HG02970 (cell line): ENCODE data around the gene PDZD7.

Experiments
- ATAC-seq: cut with Tn5 transposase; IDR thresholded peaks from one replicate; pipeline ENCODE4 v1.9.1; 2021; ENCODE audit warnings: mild to moderate bottlenecking, moderate library complexity, moderate number of reproducible peaks; ENCODE audit not compliant: unreplicated experiment, low FRiP score

The PDZD7 gene

DNA sequence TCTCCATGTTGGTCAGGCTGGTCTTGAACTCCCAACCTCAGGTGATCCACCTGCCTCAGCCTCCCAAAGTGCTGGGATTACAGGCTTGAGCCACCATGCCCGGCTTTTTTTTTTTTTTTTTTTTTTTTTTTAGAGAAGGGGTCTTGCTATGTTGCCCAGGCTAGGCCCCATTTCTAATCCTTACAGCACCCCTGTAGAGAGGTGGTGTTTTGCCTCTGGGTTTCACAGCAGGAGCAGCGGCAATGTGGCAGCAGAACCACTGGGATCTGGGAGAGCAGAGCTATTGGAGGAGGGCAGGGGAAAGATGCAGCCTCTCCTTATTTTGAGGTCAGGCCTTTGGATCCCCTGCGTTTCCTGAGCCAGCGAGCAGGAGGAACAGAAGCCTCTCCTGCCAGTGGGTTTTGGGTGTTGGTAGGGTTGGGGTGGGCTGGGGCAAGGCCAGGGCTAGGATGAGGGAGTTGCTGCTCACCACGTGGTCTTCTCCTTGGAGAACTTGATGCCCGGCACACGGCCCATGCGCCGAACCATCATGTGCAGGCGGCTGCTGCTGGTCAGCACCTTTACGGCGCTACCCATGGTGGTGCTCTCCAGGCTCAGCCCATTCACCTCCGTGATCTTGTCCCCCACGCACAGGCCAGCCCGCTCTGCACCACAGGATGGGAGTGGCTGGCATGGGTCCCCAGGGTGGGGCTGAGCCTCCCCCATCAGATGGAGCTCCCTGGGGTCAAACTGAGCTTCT is 7.8 kb downstream of the PDZD7 start:
- no peak for ATAC-seq

DNA sequence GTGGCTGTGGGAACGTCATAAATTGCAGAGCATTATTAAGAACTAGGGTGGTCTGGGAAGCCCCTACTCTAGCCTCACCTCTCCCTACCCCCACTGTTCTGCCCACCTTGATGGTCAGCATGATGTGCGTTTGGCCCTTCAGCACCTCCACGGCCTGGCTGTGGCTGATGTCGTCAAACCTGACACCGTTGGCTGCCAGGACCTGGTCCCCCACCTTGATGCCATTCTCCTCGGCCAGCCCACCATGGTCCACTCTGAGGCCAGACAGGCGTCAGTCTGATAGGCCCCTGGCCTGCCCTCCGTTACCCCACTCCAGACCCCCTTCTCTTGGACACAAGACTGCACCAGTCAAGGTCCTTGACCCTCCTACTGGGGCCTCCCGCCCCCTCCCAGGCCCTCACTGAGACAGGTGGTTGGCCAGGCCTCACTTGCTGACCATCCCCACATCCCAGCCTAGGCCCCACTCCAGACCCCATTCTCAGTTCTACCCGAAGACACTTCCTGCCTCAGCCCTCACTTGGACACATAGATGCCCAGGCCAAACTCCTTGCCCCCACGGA is 9.2 kb downstream of the PDZD7 start:
- no peak for ATAC-seq

DNA sequence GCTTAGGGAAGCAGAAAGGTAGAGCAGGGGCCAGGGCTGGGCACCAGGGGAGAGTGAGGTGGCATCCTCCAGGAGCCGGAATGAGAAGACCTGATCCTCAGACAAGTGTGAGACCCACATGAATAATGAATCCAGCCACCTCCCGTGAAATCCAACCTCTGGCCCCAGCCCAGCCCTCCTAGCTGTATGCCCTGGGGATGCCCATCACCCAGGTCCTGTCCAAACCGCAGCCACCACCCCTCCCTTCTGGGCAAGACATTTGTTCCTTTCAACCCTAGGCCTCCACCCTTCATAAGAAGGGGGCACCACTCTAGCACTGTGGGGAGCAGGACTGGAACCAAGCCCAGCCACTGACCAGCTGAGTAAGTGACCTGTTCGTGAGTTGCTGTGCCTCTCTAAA is 9.7 kb downstream of the PDZD7 start:
- ATAC-seq = no peak

DNA sequence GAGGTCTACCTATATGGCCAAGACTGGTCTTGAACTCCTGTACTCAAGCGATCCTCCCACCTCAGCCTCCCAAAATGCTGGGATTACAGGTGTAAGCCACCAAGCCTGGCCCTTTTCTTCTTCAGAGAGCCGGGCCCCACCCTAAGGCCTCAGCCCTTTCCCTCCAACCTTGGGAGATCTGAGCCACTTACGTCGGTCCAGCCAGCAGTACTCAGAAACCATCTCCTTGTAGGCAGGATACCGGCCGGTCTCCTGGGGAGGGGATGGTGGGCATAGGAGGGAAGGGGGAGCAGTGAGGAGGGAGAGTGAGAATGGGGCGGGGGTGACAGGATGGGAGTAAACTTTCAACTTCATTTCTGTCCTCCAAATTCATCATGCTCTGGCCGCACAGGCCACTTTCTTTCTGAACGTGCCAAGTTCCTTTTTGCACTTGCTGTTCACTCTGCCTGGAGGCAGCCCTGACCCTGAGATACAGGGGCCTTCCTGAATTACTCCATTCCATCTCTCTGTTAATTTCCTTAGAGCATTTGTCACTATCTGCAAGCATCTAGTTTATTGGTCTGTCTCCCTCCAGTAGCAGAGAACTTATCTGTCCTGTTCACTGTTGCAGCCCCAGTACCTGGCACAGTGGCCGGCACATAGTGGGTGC is 10.4 kb downstream of the PDZD7 start:
- no peak for ATAC-seq

DNA sequence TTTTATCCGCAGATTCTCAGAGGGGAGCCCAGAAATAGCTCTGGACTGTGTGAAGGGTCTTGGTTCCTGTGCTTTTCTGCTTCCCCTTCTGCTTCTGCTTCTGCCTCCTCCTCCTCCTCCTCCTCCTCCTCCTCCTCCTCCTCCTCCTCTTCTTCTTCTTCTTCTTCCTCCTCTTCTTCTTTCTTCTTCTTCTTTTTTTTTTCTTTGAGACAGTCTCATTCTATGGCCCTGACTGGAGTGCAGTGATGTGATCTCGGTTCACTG is 11.6 kb downstream of the PDZD7 start:
- ATAC-seq = no peak

DNA sequence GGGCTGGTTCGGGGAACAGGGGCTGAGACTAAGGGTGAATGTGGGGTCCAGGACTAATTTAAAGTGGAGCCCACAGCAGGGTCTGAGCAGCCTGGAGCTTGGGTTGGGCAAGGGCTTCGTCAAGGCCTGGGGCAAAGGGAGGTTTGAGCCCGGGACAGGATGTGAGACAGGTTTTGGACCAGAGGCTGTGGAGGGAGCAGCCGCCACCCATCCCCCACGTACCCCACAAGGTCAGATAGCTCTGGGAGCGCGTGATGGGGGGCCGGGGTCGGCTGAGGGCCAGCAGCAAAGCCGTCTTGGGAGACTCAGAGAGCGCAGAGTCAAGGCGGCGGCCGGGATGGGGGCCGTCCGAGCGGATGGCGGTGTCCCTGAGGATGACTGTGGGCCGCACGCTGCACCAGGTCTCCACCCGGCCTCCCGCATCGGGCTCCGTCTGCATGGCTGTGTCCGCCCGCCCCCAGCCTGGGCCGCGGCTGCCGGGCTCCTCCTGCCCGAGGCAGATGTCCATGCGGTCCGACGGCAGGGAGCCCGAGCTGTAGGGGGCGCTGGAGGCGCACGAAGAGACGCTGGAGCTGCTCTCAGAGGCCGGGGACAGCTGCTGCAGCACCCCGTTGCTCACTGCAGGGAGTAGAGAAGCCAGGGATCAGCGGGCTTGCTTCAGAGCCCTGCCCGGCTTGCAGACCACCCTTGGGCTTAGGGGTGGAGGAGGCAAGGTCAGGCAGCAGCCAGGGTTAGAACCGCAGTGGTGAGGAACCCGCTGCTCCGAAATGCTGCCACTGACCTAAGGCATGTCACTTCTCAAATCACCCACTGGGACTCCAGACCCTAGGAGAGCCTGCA is 12.1 kb downstream of the PDZD7 start:
- no peak for ATAC-seq

DNA sequence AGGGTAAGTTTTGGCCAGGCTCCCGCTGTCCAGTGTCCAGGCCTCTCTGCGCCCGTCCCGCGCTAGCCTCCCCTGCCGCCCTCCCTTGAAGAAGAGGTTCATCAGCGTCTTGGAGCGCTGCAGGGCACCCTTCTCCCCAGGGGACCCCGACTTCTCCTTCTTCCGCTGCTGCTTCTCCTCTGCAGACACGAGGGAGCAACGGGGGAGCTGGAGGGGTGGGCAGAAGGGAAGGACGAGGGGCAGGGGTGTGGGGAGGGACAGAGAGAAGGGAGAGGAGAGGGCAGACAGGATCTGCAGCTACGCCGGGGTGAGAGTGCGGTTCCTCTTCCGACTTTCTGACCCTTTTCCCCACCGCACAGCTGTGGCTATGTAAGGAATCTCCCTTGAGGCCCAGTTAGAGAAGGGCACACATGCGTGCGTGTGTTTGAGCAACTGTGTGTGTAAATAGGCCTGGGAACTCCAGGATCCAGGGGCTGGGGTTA is 12.8 kb downstream of the PDZD7 start:
- no peak for ATAC-seq

DNA sequence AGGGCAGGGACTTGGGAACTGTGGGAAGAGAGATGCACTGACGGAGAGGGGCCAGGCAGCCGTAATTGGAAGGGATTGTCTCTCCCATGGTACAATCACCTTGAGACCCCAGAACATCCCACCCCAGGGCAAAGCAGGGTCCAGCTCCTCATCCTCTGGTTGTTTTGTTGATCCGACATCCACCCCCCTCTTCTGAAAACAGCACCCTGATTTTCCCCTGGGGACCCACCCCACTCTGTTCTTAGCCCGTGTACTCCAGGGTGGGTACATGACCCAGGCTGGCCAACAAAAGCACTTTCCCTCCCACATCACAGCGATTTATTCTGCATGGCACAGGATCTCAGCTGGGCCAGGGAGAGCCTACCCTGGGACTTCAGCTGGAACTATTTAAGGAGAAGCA is 14.1 kb downstream of the PDZD7 start:
- ATAC-seq = no peak

DNA sequence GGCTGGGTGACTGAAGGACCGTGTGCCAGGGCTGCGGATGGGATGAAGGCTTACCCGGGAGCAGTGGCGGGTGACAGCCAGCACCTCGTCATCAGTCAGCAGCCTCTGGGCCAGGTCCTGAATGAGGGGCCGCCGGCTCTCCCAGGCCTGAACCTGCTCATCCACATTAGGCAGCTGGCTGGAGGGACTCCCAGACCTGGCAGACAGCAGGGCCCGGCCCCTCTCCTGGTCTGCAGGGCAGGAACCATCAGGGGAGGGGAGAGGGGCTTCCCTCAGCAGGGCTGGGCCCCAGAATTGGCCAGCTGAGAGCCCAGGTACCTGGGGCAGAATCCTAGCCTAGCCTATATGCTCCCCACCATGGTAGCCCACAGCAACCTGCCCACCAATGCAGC is 15.4 kb downstream of the PDZD7 start:
- no peak for ATAC-seq

DNA sequence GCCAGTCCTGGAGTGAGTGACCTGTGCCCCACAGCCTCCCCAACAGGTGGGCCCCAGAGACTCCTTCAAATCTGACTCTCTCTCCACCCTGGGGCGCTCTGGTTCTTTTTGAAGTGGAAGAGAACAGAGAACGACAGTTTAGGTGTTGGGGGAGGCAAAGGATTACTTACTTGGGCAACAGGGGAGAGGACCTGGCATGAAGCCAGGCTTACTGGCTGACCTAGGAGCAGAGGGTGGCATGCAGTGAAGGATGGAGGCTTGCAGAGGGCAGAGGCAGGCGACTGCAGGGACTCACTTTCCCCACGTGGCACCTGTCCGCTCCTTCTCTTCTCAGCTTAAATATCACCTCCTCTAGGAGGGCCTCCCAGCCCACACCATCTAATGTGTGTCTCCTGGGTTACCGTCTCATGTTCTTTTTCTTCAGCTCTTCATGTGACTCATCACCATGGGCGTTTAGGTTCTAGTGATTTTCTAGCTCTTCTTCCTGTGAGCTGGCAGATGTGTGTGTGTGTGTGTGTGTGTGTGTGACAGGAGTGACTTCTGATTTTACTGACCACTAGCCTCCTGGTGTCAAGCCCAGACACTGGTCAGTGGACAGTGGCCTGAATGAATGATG is 15.9 kb downstream of the PDZD7 start:
- ATAC-seq = no peak

DNA sequence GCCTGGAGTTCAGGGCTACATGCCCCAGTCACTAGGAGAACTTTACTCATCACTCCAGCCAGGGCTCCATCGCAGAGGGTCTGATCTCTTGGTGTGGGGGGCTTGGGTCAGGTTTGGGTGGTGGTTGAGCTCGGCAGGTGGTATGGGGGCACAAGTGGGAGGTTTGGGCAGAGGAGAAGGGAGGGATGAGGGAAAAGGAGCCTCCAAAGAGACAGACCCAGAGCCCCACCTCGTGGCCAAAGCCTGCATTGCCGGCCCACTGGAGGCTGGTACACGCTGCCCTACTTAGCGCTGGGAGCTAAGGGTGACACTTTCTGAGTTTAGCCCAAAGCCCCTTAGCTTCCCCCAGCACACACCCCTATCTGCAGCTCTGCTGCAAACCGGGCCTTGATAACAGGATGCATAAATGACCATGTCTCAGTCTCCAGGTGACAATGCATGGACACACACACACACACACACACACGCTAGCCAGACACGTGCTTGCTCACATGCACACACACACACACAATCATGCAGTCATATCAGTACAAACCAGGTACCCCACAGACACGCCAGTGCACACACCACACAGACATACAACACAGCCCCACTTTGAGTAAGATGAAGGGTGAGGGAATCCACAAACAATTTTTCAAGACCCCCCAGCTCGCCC is 16.6 kb downstream of the PDZD7 start:
- ATAC-seq = no peak

DNA sequence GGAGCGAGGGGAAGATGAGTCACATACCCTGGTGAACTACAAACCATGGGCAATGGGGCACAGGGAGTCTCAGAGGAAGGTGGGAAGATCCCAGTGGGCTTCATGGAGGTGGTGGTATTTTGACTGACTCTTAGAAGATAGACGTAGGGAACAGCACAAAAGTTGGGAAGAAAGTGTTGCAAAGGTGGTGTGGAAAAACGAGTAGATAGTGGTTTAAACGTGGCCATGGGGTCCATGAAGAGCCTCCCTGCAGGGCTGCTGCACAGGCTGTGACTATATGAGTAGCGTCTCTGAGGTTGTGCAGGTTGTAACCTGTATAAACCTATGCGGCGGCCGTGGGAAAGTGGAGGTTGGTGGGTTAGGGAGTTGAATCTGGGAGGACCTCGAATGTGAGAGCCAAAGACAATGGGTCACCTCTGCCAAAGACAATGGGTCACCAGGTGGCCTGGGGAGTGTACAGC is 17.5 kb downstream of the PDZD7 start:
- ATAC-seq = no peak

DNA sequence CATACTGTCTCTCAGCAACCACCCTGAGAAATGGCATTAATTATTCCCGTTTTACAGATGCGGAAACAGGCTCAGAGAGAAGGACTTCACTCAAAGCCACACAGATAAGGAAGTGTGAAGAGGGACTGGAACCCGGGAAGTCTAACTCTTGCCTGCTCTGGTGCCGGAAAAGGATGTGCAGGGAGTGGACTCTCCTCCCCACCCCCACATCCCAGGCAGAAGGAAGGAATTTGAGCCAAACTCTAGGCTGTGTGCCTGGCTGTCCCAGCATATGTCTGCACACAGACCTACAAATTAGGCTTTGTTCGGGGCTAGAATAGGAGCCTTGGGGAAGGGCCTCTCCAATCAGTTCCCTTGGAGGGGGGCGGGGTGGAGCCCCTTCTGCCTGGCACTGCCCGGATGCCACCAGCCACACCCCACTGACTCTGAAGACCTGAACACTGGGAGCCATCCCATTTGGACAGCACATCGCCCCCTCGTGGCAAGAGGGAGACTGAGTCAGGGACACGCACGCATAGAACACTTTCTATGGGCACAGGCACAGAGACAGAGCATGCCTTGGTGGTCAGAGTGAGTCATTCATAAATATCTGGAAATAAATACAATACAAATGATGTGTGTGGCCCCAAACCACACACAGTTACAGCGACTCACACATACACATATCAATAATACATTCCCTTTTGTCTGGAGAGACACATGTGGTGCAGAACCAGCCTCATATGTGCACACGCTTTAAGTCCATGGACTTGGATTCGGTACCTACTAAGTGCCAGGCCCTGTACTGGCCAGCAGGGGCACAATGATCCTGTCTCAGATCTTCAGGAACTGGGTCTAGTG is 18.2 kb downstream of the PDZD7 start:
- peak; percentile 56 for ATAC-seq

DNA sequence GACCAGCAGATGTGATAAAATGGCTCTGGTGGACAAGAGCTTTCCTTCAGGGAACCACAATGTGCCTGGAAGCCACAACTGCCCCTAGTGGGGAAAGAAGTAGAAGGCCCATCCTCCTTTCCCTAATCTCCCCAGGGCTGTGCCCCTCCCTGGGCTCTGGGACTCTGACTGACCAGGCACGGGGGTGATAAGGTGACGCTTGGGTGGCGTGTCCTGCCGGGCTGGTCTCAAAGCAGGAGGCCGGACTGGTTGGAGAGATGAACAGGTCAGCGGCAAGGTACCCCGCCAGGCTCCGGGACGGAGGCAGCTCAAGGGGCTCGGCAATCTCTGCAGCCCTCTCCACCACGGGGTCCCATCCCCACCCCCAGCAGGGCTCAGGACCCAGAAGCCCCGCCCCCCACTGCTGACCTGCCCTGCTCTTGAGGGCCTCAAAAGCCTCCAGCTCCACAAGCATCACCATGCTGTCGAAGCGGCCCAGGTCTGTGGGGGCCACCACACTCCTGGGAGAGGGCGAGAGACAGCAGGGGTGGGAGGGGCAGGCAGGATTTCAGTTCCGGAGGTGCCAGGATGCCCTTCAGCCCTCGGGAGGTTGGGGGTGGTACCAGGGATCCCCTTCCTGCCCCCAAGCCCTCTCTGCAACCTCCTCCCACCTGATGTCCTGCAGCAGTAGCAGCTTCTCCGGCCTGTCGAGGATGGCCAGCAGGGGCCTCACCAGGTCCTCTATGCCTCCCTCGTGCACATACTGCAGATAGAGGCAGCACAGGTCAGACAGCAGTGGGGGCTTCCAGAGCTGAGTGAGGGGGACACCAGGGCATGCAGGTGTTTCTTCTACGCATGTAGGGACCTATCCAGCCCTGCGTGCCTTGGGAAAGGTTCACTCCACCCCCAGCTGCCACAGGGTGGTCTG is 19.2 kb downstream of the PDZD7 start:
- no peak for ATAC-seq

DNA sequence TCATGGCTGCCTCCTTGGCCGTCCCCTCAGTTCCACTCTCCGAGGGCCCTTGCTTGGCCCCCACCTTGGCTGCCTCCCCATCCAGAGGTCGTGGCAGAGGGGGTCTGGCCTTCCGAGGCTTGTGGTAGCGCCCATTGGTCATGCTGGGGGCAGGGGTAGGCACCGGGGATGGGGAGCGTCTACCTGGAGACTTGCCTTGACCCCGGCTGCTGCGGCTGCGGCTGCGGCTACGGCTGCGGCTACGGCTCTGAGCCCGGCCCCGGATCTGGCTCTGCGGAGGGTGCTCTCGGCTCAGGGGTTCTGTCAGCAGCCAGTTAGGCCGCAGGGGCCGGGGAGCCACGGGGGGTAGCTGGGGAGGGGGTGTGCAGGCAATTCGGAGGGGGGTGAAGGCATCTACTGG is 20.6 kb downstream of the PDZD7 start:
- ATAC-seq = no peak

DNA sequence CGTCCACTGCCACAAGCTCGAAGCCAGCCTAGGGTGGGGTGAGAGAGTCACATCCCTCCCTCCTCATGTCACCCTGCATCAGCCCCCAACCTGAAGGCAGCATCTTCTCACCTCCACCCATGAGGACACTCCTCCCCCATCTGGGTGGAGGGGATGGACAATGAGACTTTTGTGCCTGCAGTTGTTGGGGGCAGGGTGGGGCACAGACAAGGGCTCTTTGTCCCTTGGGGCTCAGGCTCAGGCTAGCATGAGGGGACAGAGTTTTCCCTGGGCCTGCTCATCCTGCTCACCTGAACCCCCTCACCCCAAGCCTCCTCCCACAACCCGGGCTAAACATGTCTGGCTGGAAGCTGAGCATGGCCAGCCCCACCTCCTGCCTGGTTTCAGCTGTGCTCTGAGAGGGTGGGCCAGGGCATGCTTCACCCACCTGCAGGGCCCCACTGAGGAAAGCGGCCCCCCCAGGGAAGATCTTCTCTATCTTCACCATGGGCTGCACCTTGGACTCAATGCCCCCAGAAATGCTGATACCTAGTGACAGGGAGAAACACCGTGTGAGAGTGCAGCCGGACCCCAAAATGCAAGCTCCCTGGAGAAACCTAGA is 22.0 kb downstream of the PDZD7 start:
- no peak for ATAC-seq

DNA sequence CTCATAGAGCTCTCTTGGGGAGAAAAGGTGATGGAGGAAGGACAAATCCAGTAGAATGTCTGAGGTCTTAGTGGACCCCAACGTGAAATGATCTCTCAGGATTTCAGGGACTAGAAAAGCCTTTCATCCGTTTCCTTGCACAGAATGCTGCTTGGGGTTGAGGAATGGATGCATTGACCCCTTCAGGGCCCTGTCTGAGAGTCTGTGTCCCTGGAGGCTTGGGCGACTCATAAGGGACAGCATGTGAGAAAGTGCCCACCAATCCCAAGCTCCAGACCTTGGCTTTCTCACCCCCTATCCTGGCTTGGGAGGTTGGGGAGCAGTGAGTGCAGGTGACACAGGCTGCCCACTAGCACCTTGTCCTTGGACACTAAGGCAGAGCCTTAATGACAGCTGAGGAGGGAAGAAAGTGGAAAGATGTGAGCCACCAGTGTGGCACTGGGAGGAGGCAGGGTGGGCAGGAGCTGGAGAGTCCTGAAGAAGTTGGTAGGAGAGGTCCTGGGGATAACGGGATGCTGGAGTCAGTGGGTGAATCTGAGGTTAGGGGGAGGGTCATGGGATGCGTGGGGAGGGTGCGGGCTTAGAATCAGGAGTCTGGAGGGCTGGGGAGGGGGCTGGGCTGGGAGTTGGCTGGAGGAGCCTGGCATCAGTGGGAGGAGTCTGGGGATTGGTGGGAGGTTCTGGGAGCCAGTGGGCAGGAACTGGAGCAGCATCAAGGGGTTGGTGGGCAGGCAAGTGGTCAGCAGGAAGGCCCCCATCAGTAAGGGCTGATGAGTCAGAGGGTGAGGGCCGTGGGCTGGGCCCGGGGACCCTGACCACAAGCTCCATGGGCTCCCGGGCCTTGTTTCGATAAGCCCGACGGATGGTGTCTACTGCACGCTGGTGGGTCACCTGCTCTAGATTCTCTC is 22.8 kb downstream of the PDZD7 start:
- ATAC-seq = no peak
